GM10266 (cell line): ENCODE measurements around the gene ZNF385D.
"Not testable (repeated sequence)": the region's sequence is repeated elsewhere in the genome, so short reads cannot be mapped to it uniquely, and the experiment has no call there.

Experiments used
- DNase-seq: peaks from one replicate; pipeline ENCODE4 v3.0.0; 2012; ENCODE audit errors: extremely low spot score
- CTCF ChIP-seq: IDR thresholded peaks from 2 replicates; pipeline ENCODE4 v1.5.1; 2012; ENCODE audit warnings: mild to moderate bottlenecking, low read depth; ENCODE audit not compliant: control insufficient read depth, insufficient read depth; ENCODE audit errors: missing control alignments

Gene ZNF385D

GRCh38 chr3:21398461-21398860 lies 352.5 kb downstream of the ZNF385D start:
- no peak for DNase-seq
- no peak for TF ChIP-seq CTCF

GRCh38 chr3:21393683-21394311 lies 357.2 kb downstream of the ZNF385D start:
- DNase-seq = no peak
- TF ChIP-seq CTCF = no peak

- DNase-seq = no peak
- TF ChIP-seq CTCF = no peak
These were observed 358.5 kb downstream of the ZNF385D start for GRCh38 chr3:21392526-21392925.

GRCh38 chr3:21390856-21391255 lies 360.2 kb downstream of the ZNF385D start:
- DNase-seq = no peak
- no peak for TF ChIP-seq CTCF

- TF ChIP-seq CTCF = no peak
- no peak for DNase-seq
These were observed 360.9 kb downstream of the ZNF385D start for GRCh38 chr3:21390136-21390535.

- not testable (repeated sequence) for DNase-seq
These were observed 363.7 kb downstream of the ZNF385D start for GRCh38 chr3:21387142-21387826.

GRCh38 chr3:21378036-21378435 lies 373.0 kb downstream of the ZNF385D start:
- DNase-seq = not testable (repeated sequence)

GRCh38 chr3:21377071-21377769 lies 373.8 kb downstream of the ZNF385D start:
- no peak for TF ChIP-seq CTCF
- no peak for DNase-seq
